GM19239 (cell line): ENCODE results near the gene AFF4.
"Not testable (repeated sequence)": the region's sequence is repeated elsewhere in the genome, so short reads cannot be mapped to it uniquely, and the experiment has no call there.

Experiments used
- DNase-seq: peaks from one replicate; pipeline ENCODE4 v3.0.0; 2011; ENCODE audit warnings: low spot score; ENCODE audit not compliant: insufficient read length
- FAIRE-seq: peaks from 2 replicates; lab custom pipeline; 2011; peaks lifted over from hg19 to GRCh38; lab: Jason Lieb, UNC

Gene AFF4

GRCh38 chr5:132963171-132964104 lies at the start of gene AFF4:
Gene AFF4, minus strand, starts transcription at chr5:132963634. Its CDS starts 26,445 bp downstream, at chr5:132937189.
- DNase-seq (peak; percentile 89), FAIRE-seq (peak; percentile 89)

GRCh38 chr5:133008455-133008854 lies 45.0 kb upstream of the AFF4 start:
- not testable (repeated sequence) for DNase-seq, FAIRE-seq

- no peak for DNase-seq
- no peak for FAIRE-seq
These were observed 43.2 kb upstream of the AFF4 start for GRCh38 chr5:133006653-133007052.

GRCh38 chr5:132999246-132999645 lies 35.8 kb upstream of the AFF4 start:
- DNase-seq: no peak
- no peak for FAIRE-seq

- DNase-seq (no peak), FAIRE-seq (no peak)
These were observed 35.1 kb upstream of the AFF4 start for GRCh38 chr5:132998556-132998955.

- DNase-seq: no peak
- no peak for FAIRE-seq
These were observed 32.9 kb upstream of the AFF4 start for GRCh38 chr5:132996307-132996706.

GRCh38 chr5:132987531-132988408 lies 24.3 kb upstream of the AFF4 start:
- no peak for DNase-seq
- no peak for FAIRE-seq

GRCh38 chr5:132982971-132983370 lies 19.5 kb upstream of the AFF4 start:
- not testable (repeated sequence) for FAIRE-seq, DNase-seq

GRCh38 chr5:132981288-132981687 lies 17.9 kb upstream of the AFF4 start:
- DNase-seq (no peak), FAIRE-seq (no peak)

GRCh38 chr5:132979976-132980375 lies 16.5 kb upstream of the AFF4 start:
- FAIRE-seq (no peak), DNase-seq (no peak)

- DNase-seq: no peak
- no peak for FAIRE-seq
These were observed 16.0 kb upstream of the AFF4 start for GRCh38 chr5:132979367-132979940.

- DNase-seq (no peak), FAIRE-seq (no peak)
These were observed 13.4 kb upstream of the AFF4 start for GRCh38 chr5:132976852-132977251.

GRCh38 chr5:132972436-132972828 lies 9.0 kb upstream of the AFF4 start:
- not testable (repeated sequence) for DNase-seq, FAIRE-seq

- no peak for FAIRE-seq
These were observed 8.3 kb upstream of the AFF4 start for GRCh38 chr5:132971483-132972435.

GRCh38 chr5:132965120-132965519 lies 1.7 kb upstream of the AFF4 start:
- FAIRE-seq (no peak), DNase-seq (no peak)

More at GRCh38 chr5:132971483-132972435, 8.3 kb upstream of the AFF4 start:
- DNase-seq: no peak

- FAIRE-seq: peak; percentile 75
- no peak for DNase-seq
These were observed 909 bp downstream of the AFF4 start for GRCh38 chr5:132962429-132963021.

GRCh38 chr5:132961887-132962286 lies 1.5 kb downstream of the AFF4 start:
- FAIRE-seq: no peak

GRCh38 chr5:132961123-132961815 lies 2.2 kb downstream of the AFF4 start:
- DNase-seq, FAIRE-seq: not testable (repeated sequence)

More at GRCh38 chr5:132961887-132962286, 1.5 kb downstream of the AFF4 start:
- no peak for DNase-seq
